ENCODE measurements around the gene POLK.
"Not testable (repeated sequence)": the region's sequence is repeated elsewhere in the genome, so short reads cannot be mapped to it uniquely, and the experiment has no call there.

POLK gene

GRCh38 chr5:75511435-75512382, at the start of gene POLK, which contains the start of gene CERT1:
POLK (plus strand) TSS chr5:75511891.
CERT1 (minus strand) TSS chr5:75511629; CDS start chr5:75511207, 422 bp downstream.
- peak; percentile 84 to 89 (median 85) for DNase-seq

DNA sequence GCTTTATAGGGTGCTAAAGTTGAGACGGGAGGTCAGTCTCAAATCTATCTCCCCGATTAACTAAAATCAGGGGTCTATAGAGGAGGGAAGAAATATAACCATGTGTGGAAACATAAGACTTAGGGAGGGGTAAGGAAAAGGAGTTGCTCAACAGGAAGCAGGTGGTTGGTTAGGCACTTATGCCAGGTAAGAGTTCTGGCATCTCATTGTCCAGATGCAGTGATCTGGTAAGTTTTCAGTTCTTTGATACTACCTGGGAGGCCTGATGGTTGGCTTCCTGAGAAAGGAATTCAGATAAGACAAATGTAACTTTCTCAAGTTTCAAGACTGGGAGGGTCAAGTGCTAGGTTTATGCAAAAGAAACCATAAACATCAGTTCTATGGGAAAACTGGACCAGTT, 48.0 kb upstream of the POLK start:
- no peak for DNase-seq

DNA sequence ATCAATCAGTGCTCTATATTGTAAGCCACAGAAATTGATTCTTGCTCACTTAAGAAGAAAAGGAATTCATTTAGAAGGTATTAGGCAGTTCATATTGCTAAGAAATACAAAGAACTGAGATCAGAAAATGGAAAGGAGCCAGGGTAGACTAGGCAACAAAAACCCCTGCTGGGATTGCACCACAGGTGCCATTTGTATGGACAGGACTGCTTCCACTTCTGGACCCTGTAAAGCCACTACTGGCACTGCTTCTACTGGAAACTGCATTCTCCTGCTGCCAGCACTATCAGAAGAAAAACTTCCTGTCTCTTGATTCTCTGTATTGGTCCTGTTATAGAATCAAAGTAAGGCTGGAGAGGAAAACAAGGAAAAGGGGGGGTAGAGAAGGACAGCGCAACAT, 46.2 kb upstream of the POLK start:
- DNase-seq: no peak

- DNase-seq: no peak
Measured at GRCh38 chr5:75466006-75466716, 45.5 kb upstream of the POLK start.

- no peak for DNase-seq
Measured at GRCh38 chr5:75468593-75468992, 43.1 kb upstream of the POLK start.

DNA sequence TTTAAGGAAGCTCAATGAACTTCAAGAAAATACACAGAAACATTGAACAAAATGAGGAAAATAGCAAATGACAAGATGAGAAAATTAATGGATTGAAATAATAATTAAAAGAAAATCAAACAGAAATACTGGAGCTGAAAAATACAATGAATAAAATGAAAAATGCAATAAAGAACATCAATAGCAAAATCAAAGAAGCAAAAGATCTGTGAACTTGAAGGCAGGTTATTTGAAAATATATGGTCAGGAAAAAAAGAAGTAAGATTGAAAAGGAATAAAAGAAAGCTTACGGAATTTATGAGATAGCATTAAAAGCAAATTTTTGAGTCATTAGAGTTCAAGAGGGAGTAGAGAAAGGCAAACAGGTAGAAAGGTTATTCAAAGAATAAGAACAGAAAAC, 42.7 kb upstream of the POLK start:
- DNase-seq: no peak

GRCh38 chr5:75471193-75471592, 40.5 kb upstream of the POLK start:
- no peak for DNase-seq

- no peak for DNase-seq
Measured at GRCh38 chr5:75472973-75473372, 38.7 kb upstream of the POLK start.

DNA sequence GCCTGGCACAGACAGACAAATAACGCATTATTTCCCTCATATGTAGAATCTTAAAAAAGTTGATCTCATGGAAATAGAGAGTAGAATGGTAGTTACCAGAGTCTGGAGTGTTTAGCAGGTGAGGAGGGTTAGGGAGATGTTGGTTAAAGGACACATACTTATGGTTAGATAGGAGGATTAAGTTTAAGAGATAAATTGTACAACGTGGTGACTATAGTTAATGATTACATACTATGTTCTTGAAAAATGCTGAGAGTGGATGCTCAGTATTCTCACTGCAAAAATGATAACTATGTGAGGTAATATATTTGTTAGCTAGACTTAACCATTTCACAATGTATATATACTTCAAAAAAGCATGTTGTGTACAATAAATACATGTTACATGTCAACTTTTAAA, 38.2 kb upstream of the POLK start:
- no peak for DNase-seq

DNA sequence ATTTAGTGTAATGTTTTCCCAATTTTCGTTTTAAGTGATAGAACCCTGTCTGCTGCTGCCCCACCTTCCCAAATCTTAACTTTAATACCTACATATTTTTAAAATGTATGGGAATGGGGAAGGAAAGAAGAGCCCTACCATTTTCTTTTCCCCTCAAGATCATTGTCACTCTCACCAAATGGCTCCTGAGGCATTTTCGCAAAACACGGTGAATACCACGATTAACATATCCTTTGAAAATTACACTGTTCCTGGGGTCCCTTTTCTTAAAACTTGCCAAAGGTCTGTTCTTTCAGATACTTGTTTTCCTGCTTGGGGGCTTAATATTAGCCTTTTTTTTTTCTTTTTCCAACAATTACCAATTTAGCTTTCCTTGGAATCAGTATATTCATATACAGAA, 36.3 kb upstream of the POLK start:
- DNase-seq: no peak

DNA sequence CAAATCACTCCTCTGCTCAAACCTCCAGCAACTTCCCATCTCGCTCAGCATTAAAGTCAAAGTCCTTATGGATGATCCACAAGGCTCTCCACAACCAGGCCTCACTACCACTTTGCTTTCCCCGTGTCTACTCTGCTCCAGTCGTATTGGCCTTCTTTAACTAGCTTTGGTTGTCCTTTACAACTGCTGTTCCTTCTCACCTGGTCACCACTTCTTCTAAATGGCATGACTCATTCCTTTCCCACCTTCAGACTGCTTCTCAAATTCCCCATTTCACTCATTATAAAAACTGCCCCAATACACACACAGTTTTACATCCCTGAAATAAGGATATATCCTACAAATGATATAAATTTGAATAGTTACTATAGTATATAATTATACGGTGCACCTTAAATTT, 30.7 kb upstream of the POLK start:
- no peak for DNase-seq

DNA sequence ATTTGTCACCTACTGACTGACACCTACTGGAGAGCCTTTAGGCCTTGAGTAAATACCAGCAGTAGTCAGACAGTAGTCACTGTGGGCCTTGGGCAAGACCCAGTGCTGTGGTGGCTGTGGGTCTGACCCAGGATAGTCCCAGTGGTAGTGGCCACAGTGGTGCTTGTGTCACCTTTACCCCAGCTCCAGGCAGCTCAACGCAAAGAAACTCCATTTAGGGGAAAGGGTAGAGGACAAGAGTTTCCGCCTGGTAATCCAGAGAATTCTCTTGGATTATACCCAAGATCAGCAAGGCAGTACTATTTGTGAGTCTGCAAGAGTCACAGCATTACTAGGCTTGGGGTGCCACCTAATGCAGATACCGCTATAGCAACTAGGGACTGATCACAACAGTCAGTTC, 29.2 kb upstream of the POLK start:
- DNase-seq: no peak

DNA sequence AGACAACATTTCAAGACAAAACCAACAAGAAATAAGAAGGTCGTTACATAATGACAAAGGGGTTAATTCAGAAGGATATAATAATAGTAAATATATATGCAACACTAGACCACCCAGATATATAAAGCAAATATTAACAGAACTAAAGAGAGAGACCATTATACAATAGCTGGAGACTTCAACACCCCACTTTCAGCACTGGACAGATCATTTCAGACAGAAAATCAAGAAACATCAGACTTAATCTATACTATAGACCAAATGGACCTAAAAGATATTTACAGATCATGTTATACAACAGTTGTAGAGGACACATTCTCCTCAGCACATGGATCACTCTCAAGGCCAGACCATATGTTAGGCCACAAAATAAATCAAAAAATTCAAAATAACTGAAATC, 27.1 kb upstream of the POLK start:
- DNase-seq: no peak

GRCh38 chr5:75489847-75490246, 21.8 kb upstream of the POLK start:
- not testable (repeated sequence) for DNase-seq

DNA sequence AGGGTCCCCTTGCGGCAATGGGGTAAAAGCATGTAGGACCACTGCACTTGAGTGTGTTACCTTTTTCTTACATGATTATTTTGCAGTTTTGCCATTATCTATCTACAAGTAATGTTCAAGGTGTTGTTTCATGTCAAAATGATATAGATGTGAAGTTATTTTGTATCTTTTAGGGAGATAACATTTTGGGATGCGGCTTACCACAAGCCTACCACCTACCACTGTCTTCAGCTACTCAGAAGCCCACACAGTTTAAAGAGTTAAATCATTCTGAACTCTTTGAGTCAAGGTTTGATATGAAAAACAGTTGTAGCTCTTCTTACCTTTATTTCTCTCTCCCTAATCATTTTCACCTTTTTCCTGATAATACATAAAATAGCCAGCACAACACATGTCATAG, 20.1 kb upstream of the POLK start:
- no peak for DNase-seq

DNA sequence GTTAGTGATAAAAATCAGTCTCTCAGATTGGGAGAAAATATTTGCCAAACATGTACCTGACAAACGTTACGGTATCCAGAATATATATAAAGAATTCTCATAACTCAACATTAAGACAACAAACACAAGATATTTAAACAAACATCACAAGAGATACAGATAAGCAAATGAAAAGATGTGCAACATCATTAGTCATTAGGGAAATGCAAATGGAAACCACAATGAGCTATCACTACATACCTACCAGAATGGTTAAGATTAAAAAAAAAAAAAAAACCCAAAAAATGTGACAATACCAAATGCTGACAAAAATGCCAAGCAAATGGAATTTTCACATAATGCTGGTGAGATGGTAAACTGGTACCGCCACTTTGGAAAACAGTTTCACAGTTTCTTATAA, 15.7 kb upstream of the POLK start:
- no peak for DNase-seq

- no peak for DNase-seq
Measured at GRCh38 chr5:75498208-75498777, 13.4 kb upstream of the POLK start.

DNA sequence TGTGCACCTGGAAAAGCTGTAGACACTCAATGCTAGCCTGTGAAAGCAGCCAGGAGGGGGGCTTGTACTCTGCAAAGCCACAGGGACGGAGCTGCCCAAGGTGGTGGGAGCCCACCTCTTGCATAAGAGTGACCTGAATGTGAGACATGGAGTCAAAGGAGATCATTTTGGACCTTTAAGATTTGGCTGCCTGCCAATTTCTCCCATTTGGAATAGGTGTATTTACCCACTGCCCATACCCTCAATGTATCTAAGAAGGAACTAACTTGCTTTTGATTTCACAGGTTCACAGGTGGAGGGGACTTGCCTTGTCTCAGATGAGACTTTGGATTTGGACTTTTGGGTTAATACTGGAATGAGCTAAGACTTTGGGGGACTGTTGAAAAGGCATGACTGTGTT, 12.8 kb upstream of the POLK start:
- DNase-seq: not testable (repeated sequence)

DNA sequence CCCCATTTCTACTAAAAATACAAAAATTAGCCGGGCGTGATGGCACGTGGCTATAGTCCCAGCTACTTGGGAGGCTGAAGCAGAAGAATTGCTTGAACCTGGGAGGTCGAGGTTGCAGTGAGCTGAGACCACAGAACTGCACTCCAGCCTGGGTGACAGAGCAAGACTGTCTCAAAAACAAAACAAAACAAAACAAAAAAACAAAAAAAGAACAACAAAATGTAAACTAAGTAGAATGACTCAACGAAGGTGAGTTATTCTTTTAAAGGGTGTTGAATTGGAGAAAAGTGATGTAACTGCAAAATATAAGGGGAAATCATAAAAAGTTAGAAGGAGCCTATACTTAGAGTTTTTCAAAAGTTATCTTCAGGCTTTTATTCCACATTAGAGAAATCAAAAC, 6.6 kb upstream of the POLK start:
- DNase-seq: not testable (repeated sequence)

GRCh38 chr5:75507841-75508240, 3.9 kb upstream of the POLK start:
- no peak for DNase-seq

- no peak for DNase-seq
Measured at GRCh38 chr5:75509546-75509945, 2.1 kb upstream of the POLK start.

DNA sequence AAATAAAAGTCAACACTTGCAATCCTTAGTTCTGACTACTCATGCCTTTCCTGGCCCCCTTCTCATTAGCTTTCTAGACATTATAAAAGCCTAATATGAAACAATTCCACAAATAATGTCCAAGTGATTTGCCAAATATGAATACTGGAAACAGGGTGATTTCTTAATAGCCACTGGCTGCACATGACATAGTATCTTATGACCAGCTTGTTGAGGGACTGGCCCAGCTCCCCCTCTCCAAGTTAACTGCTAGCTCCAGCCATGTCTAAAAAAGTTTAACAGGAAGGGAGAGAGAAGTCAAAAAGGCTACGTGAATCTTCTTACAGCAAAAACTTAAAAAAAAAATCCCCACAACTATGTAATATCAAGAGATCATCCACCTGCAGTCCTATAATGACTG, 1.7 kb upstream of the POLK start:
- DNase-seq: no peak

GRCh38 chr5:75510417-75510835, 1.3 kb upstream of the POLK start:
- DNase-seq: no peak
